HepG2 (cell line): ENCODE results near the gene GJC2. TPM values are rescaled to one million over a fixed set of nuclear protein-coding genes. Genes with fewer than 3 reads are reported as not detected.

Experiments
- BCL3 ChIP-seq: sonication (generic); formaldehyde crosslinking; IDR thresholded peaks from 2 replicates; pipeline ENCODE4 v1.5.1; 2020; ENCODE audit warnings: mild to moderate bottlenecking, missing genetic modification reagents, moderate library complexity
- CEBPG ChIP-seq: IDR thresholded peaks from 2 replicates; pipeline ENCODE4 v1.6.1; 2016
- CENPBD1 ChIP-seq: sonication (generic); formaldehyde crosslinking; IDR thresholded peaks from 2 replicates; pipeline ENCODE4 v1.8.0; 2022; ENCODE audit warnings: missing genetic modification reagents, low read depth, mild to moderate bottlenecking, borderline replicate concordance
- DDIT3 ChIP-seq: sonication (generic); formaldehyde crosslinking; IDR thresholded peaks from 2 replicates; pipeline ENCODE4 v1.4.0; 2020; ENCODE audit warnings: mild to moderate bottlenecking, missing genetic modification reagents
- GATAD1 ChIP-seq: IDR thresholded peaks from 2 replicates; pipeline ENCODE4 v1.6.1; 2016; ENCODE audit warnings: missing genetic modification reagents, missing compliant biosample characterization
- GLI4 ChIP-seq: sonication (generic); formaldehyde crosslinking; IDR thresholded peaks from 2 replicates; pipeline ENCODE4 v1.5.1; 2020; ENCODE audit warnings: missing genetic modification reagents, mild to moderate bottlenecking, moderate library complexity, borderline replicate concordance
- HES4 ChIP-seq: sonication (generic); formaldehyde crosslinking; IDR thresholded peaks from 2 replicates; pipeline ENCODE4 v1.9.0; 2021; ENCODE audit warnings: mild to moderate bottlenecking, missing genetic modification reagents, borderline replicate concordance
- ISL2 ChIP-seq: sonication (generic); formaldehyde crosslinking; IDR thresholded peaks from 2 replicates; pipeline ENCODE4 v1.5.0; 2020; ENCODE audit warnings: missing genetic modification reagents
- JDP2 ChIP-seq: sonication (generic); formaldehyde crosslinking; IDR thresholded peaks from 2 replicates; pipeline ENCODE4 v1.8.1; 2022; ENCODE audit warnings: missing genetic modification reagents, borderline replicate concordance
- MED8 ChIP-seq: sonication (generic); formaldehyde crosslinking; IDR thresholded peaks from 2 replicates; pipeline ENCODE4 v1.8.1; 2023; ENCODE audit warnings: mild to moderate bottlenecking, missing genetic modification reagents; ENCODE audit not compliant: insufficient replicate concordance
- PAWR ChIP-seq: sonication (generic); formaldehyde crosslinking; IDR thresholded peaks from 2 replicates; pipeline ENCODE4 v1.4.0; 2020; ENCODE audit warnings: missing genetic modification reagents, mild to moderate bottlenecking, borderline replicate concordance
- RFX5 ChIP-seq: IDR thresholded peaks from 2 replicates; pipeline ENCODE4 v1.6.1; 2011; ENCODE audit warnings: low read depth, low read length, improper control_type of control experiment
- SMYD3 ChIP-seq: sonication (generic); formaldehyde crosslinking; IDR thresholded peaks from 2 replicates; pipeline ENCODE4 v1.8.1; 2023; ENCODE audit warnings: mild to moderate bottlenecking, missing genetic modification reagents
- SOX5 ChIP-seq: IDR thresholded peaks from 2 replicates; pipeline ENCODE4 v1.6.1; 2016; ENCODE audit warnings: borderline replicate concordance
- TARDBP ChIP-seq: sonication (generic); formaldehyde crosslinking; IDR thresholded peaks from 2 replicates; pipeline ENCODE4 v1.8.0; 2022; ENCODE audit warnings: mild to moderate bottlenecking, missing genetic modification reagents
- ZFY ChIP-seq: sonication (generic); formaldehyde crosslinking; IDR thresholded peaks from 2 replicates; pipeline ENCODE4 v1.4.0; 2020; ENCODE audit warnings: missing genetic modification reagents
- ZGPAT ChIP-seq: IDR thresholded peaks from 2 replicates; pipeline ENCODE4 v1.6.1; 2016; ENCODE audit warnings: mild to moderate bottlenecking
- ZNF18 ChIP-seq: sonication (generic); formaldehyde crosslinking; IDR thresholded peaks from 2 replicates; pipeline ENCODE4 v1.8.0; 2022; ENCODE audit warnings: mild to moderate bottlenecking, missing genetic modification reagents; ENCODE audit not compliant: insufficient replicate concordance
- ZNF337 ChIP-seq: sonication (generic); formaldehyde crosslinking; IDR thresholded peaks from 2 replicates; pipeline ENCODE4 v1.5.1; 2020; ENCODE audit warnings: missing genetic modification reagents, low read depth, mild to moderate bottlenecking, borderline replicate concordance
- ZNF33B ChIP-seq: sonication (generic); formaldehyde crosslinking; IDR thresholded peaks from 2 replicates; pipeline ENCODE4 v1.5.1; 2020; ENCODE audit warnings: mild to moderate bottlenecking, missing genetic modification reagents
- ZNF770 ChIP-seq: sonication (generic); formaldehyde crosslinking; IDR thresholded peaks from 2 replicates; pipeline ENCODE4 v1.5.0; 2020; ENCODE audit warnings: mild to moderate bottlenecking, missing genetic modification reagents
- ZSCAN9 ChIP-seq: IDR thresholded peaks from 2 replicates; pipeline ENCODE4 v1.6.1; 2016; ENCODE audit warnings: borderline replicate concordance
- polyA plus RNA-seq, 8 experiments: library from polyadenylated mRNA; depleted of rRNA in 3 of 8; stranded (reverse) in 7 of 8; unstranded in 1 of 8; fragments of >200 nt; fragmentation: Illumina TruSeq in 4 of 8; extraction: Trizol in 4 of 8; gene quantifications; 2 replicates each; pipeline versions ENCODE4 v1.2.1 to v1.2.3, GENCODE V29; 2011 to 2016; ENCODE audit warnings: low read depth in 4 of 8, missing spikeins in 1 of 8, mixed read lengths in 1 of 8; ENCODE audit not compliant: insufficient read depth in 1 of 8
- total RNA-seq, 5 experiments: library from RNA; depleted of rRNA; stranded (reverse); fragments of >200 nt; fragmentation: Illumina TruSeq; extraction: Trizol; gene quantifications; 2 replicates each; pipeline ENCODE4 v1.2.3, GENCODE V29; 2016; ENCODE audit warnings: low read depth in 1 of 5

The GJC2 gene
- total and polyA plus RNA-seq, 2 of the 13 experiments (the other 11 are each of a cell fraction or from before 2014, with no cell fraction given) = 1.6 to 3.8 TPM

GRCh38 chr1:228149406-228150119 is at the start of gene GJC2 (continued):
- TF ChIP-seq ZNF18 = peak; percentile 35
- peak; percentile 33; the same call in 1 of the 2 replicates for TF ChIP-seq GATAD1 (CRISPR knock-in tag)
- no peak for TF ChIP-seq CEBPG (CRISPR knock-in tag)
- no peak for TF ChIP-seq DDIT3
- peak; percentile 48; the same call in 1 of the 2 replicates for TF ChIP-seq SOX5 (CRISPR knock-in tag)
- TF ChIP-seq PAWR (CRISPR knock-in tag) = no peak
- TF ChIP-seq ZNF337 = no peak
- peak; percentile 32; the same call in 1 of the 2 replicates for TF ChIP-seq ZNF770 (CRISPR knock-in tag)
- TF ChIP-seq HES4 (CRISPR knock-in tag) = no peak
- TF ChIP-seq ZNF33B = 0 out of 2 replicates have a peak, but pooled peaks have one; percentile 34
- TF ChIP-seq RFX5 = no peak
- TF ChIP-seq ISL2 (CRISPR knock-in tag) = 0 out of 2 replicates have a peak, but pooled peaks have one; percentile 25
- no peak for TF ChIP-seq JDP2
- no peak for TF ChIP-seq MED8 (CRISPR knock-in tag)
- TF ChIP-seq GLI4 = 0 out of 2 replicates have a peak, but pooled peaks have one; percentile 47
- no peak for TF ChIP-seq ZFY (CRISPR knock-in tag)
- TF ChIP-seq BCL3 = no peak
- 0 out of 2 replicates have a peak, but pooled peaks have one; percentile 51 for TF ChIP-seq CENPBD1 (CRISPR knock-in tag)
- TF ChIP-seq ZGPAT = peak; percentile 54
- TF ChIP-seq ZSCAN9 (CRISPR knock-in tag) = 0 out of 2 replicates have a peak, but pooled peaks have one; percentile 12
- TF ChIP-seq TARDBP (CRISPR knock-in tag) = no peak
- TF ChIP-seq SMYD3 = no peak
